ENCODE measurements around the gene TUBA1C. TPM values are rescaled to one million over a fixed set of nuclear protein-coding genes. Genes with fewer than 3 reads are reported as not detected.
A peak's percentile ranks its signal among the peaks of the same experiment; 100 is the strongest.

The TUBA1C gene
- total and polyA plus RNA-seq, 12 donors = 30.1 to 292 (median 93.3) TPM

DNA sequence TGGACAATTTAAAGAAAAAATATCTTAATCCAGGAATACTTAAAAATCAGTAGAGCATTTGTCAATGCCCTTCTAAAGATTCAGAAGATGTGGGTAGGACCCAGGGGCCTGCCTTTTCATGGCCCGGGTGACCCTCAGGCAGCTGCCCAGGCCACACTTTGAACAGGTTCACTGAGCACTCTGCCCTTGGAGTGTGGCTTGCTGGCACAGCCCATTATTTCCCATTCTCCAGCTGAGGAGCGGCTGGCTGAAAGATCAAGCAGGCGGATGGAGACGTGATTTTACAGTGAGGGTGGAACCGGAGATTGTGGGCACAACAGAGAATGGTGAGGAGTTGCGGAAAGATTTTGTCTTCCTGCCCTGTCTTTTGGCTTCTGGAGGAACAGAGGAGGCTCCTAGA is 23.0 kb downstream of the TUBA1C start:
- Histone ChIP-seq H3K27ac (no peak overlapping the region), H3K4me3 (no peak overlapping the region), H3K27me3 (no peaks in the 10 kb centered on the region), H3K36me3 (replicated peaks in 1 of 2) (no peaks in the 10 kb centered on the region), H3K9me3 (replicated peaks in 1 of 3) (no peaks in the 10 kb centered on the region), H3K4me1 (replicated peaks in 1 of 2) (no peaks in the 10 kb centered on the region)
- TF ChIP-seq, protein P1, sequence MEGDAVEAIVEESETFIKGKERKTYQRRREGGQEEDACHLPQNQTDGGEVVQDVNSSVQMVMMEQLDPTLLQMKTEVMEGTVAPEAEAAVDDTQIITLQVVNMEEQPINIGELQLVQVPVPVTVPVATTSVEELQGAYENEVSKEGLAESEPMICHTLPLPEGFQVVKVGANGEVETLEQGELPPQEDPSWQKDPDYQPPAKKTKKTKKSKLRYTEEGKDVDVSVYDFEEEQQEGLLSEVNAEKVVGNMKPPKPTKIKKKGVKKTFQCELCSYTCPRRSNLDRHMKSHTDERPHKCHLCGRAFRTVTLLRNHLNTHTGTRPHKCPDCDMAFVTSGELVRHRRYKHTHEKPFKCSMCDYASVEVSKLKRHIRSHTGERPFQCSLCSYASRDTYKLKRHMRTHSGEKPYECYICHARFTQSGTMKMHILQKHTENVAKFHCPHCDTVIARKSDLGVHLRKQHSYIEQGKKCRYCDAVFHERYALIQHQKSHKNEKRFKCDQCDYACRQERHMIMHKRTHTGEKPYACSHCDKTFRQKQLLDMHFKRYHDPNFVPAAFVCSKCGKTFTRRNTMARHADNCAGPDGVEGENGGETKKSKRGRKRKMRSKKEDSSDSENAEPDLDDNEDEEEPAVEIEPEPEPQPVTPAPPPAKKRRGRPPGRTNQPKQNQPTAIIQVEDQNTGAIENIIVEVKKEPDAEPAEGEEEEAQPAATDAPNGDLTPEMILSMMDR (IDR thresholded peaks at IDR 0.05) = no peak
- no peak for TF ChIP-seq POLR2A (IDR thresholded peaks at IDR 0.05)
- 37 to 51% (median 45%) methylated on average over 6 of the region's 6 CpGs for WGBS, 4 donors
- intact Hi-C loops (cut with DNase I) = no loop called here
- DNase-seq = peak in 2 of 7 donors; percentile 4 to 47

DNA sequence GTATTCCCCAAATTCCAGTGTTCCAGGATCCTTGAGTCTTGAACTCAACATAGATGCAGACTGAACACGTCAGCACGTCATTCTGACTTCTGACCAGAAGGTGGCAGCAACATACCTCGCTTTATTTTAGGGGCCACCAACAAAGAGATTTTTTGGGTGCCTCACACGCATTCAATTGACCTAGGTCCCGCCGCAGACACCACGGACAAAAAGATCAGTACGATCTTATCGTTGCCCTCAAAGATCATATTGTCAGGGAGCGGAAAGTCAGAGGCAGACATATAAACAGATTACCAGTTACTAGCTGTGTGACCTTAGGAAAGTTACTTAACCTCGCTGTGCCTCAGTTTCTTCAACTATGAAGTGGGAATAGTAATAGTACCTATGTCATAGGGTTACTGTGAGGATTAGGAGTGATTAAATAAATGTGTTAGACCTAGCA is 23.6 kb downstream of the TUBA1C start:
- intact Hi-C loops (cut with DNase I) = no loop called here
- no peak overlapping the region for H3K27ac ChIP-seq
- no peaks in the 10 kb centered on the region for H3K4me1 ChIP-seq (replicated peaks in 1 of 2)
- TF ChIP-seq POLR2A (IDR thresholded peaks at IDR 0.05) = no peak
- TF ChIP-seq, protein P1 (IDR thresholded peaks at IDR 0.05) = peak; percentile 65 to 84 (median 78)
- peak in 6 of 7 donors; percentile 43 to 81 (median 57) for DNase-seq
- WGBS, 4 donors = 5 to 10% (median 8%) methylated on average over 11 of the region's 11 CpGs
- no peak overlapping the region for H3K4me3 ChIP-seq
- H3K36me3 ChIP-seq (replicated peaks in 1 of 2) = no peaks in the 10 kb centered on the region
- H3K27me3 ChIP-seq = no peaks in the 10 kb centered on the region
- no peaks in the 10 kb centered on the region for H3K9me3 ChIP-seq (replicated peaks in 1 of 3)

DNA sequence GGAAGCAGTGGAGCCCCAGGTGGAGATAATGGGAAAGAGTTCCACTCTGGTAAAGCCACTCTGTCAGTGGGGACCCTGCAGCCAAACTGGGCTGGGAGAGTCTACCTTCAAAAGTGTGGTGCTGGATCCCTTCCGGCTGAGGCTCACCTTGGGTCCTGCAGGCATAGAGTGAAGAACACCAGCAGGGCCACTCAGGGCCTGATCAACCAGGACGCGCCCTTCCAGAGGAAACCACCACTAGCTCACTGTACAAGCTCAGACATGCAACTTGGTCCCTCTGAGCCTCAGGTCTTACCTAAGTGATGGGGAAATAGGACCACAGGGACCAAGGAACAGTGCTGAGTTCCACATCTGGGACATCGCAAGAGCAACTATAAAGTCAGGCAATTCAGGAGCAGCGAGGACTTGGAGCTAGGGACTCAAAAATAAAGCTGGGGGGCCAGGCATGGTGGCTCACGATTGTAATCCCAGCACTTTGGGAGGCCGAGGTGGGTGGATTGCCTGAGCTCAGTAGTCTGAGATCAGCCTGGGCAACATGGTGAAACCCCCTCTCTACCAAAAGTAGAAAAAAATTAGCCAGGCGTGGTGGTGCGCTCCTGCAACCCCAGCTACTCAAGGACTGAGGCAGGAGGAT is 24.2 kb downstream of the TUBA1C start:
- WGBS, 4 donors = 70 to 82% (median 76%) methylated on average over 9 of the region's 9 CpGs

DNA sequence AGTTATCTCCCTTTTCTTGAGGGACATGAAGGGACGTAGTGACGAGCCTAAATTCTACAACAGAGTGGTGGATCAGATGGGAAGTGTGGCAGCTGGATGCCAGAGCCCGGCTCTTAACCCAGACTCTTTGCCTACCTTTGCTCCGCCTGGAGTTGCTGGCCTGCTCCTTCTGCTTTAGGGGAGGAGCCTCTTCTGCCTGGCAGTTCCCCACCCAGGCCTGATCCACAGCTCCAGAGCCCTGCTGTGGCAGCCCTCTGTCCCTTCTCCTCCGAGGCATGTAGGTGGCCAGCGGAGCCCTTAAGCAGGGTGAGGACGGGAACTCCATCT is 27.8 kb downstream of the TUBA1C start:
- H3K27ac ChIP-seq = peak overlapping the region in 1 of 5 donors; percentile 38
- H3K36me3 ChIP-seq (replicated peaks in 1 of 2) = no peaks in the 10 kb centered on the region
- H3K27me3 ChIP-seq = peaks cover 24% of the 10 kb centered on the region
- H3K9me3 ChIP-seq (replicated peaks in 1 of 3) = no peaks in the 10 kb centered on the region
- DNase-seq = peak in 1 of 7 donors; percentile 7
- no peak overlapping the region for H3K4me3 ChIP-seq
- peaks cover 15 to 17% of the 10 kb centered on the region in 2 donors for H3K4me1 ChIP-seq (replicated peaks in 1 of 2)
- TF ChIP-seq, protein P1 (IDR thresholded peaks at IDR 0.05) = no peak
- TF ChIP-seq POLR2A (IDR thresholded peaks at IDR 0.05) = no peak
- 76 to 85% (median 80%) methylated on average over 4 to 7 of the region's 7 CpGs for WGBS, 4 donors
- intact Hi-C loops (cut with DNase I) = no loop called here

More for the DNA sequence above, 24.2 kb downstream of the TUBA1C start:
- H3K4me1 ChIP-seq (replicated peaks in 1 of 2) = no peaks in the 10 kb centered on the region
- H3K9me3 ChIP-seq (replicated peaks in 1 of 3) = no peaks in the 10 kb centered on the region
- DNase-seq = peak in 1 of 7 donors; percentile 5
- H3K36me3 ChIP-seq (replicated peaks in 1 of 2) = no peaks in the 10 kb centered on the region
- intact Hi-C loops (cut with DNase I) = no loop called here
- no peak overlapping the region for H3K27ac ChIP-seq
- no peak overlapping the region for H3K4me3 ChIP-seq
- no peak for TF ChIP-seq POLR2A (IDR thresholded peaks at IDR 0.05)
- TF ChIP-seq, protein P1 (IDR thresholded peaks at IDR 0.05) = no peak
- no peaks in the 10 kb centered on the region for H3K27me3 ChIP-seq
